Measurements from ENCODE around the gene SPPL2B. TPM values are rescaled to one million over a fixed set of nuclear protein-coding genes. Genes with fewer than 3 reads are reported as not detected.
A peak's percentile ranks its signal among the peaks of the same experiment; 100 is the strongest.

The SPPL2B gene
- total RNA-seq, 5 donors from 2014 or later (not counting 1 experiment from before 2014, with no cell fraction given), result 96.5 to 173 (median 133) TPM

- H3K27ac Mint-ChIP-seq, result peak overlapping the region; percentile 17 to 63
- 96% methylated on average over 23 of the region's 26 CpGs for WGBS (ENCODE audit: insufficient coverage)
- peak overlapping the region in 1 of 3 donors; percentile 33 for H3K4me3 Mint-ChIP-seq
- no peaks in the 10 kb centered on the region for H3K9me3 Mint-ChIP-seq
- ChIA-PET CTCF (no interaction called here), POLR2A (no interaction called here)
- peak in 2 of 35 experiments; percentile 27 to 31 for DNase-seq
- no peaks in the 10 kb centered on the region for H3K27me3 Mint-ChIP-seq
- no peak overlapping the region for H3K27ac ChIP-seq (ENCODE audit: low read length)
- H3K27me3 ChIP-seq (replicated peaks in 1 of 2; ENCODE audit: control insufficient read depth in 2 of 2, extremely low read depth in 1 of 2, insufficient read depth in 2 of 2, low read length in 1 of 2), result no peaks in the 10 kb centered on the region
- no peaks in the 10 kb centered on the region for H3K9me3 ChIP-seq
- no peak overlapping the region for H3K4me3 ChIP-seq (ENCODE audit: control insufficient read depth in 1 of 2, extremely low read depth in 1 of 2, low read length in 1 of 2)
- H3K36me3 ChIP-seq (ENCODE audit: control insufficient read depth in 2 of 2, extremely low read depth in 1 of 2, insufficient read depth in 1 of 2, low read length in 1 of 2), result peaks cover 8 to 10% of the 10 kb centered on the region in 2 donors
- peaks cover 34 to 42% (median 36%) of the 10 kb centered on the region in 3 donors for H3K4me1 Mint-ChIP-seq
- peaks cover 11% of the 10 kb centered on the region for H3K36me3 Mint-ChIP-seq
- no peak for ATAC-seq (replicated peaks in 1 of 4)
- H3K4me1 ChIP-seq (ENCODE audit: control insufficient read depth in 1 of 2, extremely low read depth in 1 of 2, insufficient read depth in 2 of 2, low read length in 2 of 2), result peaks cover 8 to 45% of the 10 kb centered on the region in 2 experiments
These were observed 6.7 kb downstream of the SPPL2B start for GRCh38 chr19:2334986-2335846.

- Mint-ChIP-seq H3K27ac (peak overlapping the region; percentile 17 to 63), H3K27me3 (no peaks in the 10 kb centered on the region), H3K4me1 (peaks cover 29 to 36% (median 31%) of the 10 kb centered on the region in 3 donors), H3K36me3 (peaks cover 11% of the 10 kb centered on the region), H3K4me3 (peak overlapping the region in 1 of 3 donors; percentile 33), H3K9me3 (no peaks in the 10 kb centered on the region)
- Histone ChIP-seq H3K4me1 (ENCODE audit: control insufficient read depth in 1 of 2, extremely low read depth in 1 of 2, insufficient read depth in 2 of 2, low read length in 2 of 2) (peaks cover 8 to 39% of the 10 kb centered on the region in 2 experiments), H3K36me3 (ENCODE audit: control insufficient read depth in 2 of 2, extremely low read depth in 1 of 2, insufficient read depth in 1 of 2, low read length in 1 of 2) (peaks cover 8 to 10% of the 10 kb centered on the region in 2 donors), H3K27me3 (replicated peaks in 1 of 2; ENCODE audit: control insufficient read depth in 2 of 2, extremely low read depth in 1 of 2, insufficient read depth in 2 of 2, low read length in 1 of 2) (no peaks in the 10 kb centered on the region), H3K9me3 (no peaks in the 10 kb centered on the region), H3K4me3 (ENCODE audit: control insufficient read depth in 1 of 2, extremely low read depth in 1 of 2, low read length in 1 of 2) (no peak overlapping the region), H3K27ac (ENCODE audit: low read length) (no peak overlapping the region)
- no peak for DNase-seq
- 100% methylated on average over 3 of the region's 3 CpGs for WGBS (ENCODE audit: insufficient coverage)
- ChIA-PET POLR2A (no interaction called here), CTCF (no interaction called here)
- ATAC-seq (replicated peaks in 1 of 4), result no peak
These were observed 7.4 kb downstream of the SPPL2B start for GRCh38 chr19:2335848-2336247.

- Histone ChIP-seq H3K36me3 (ENCODE audit: control insufficient read depth in 2 of 2, extremely low read depth in 1 of 2, insufficient read depth in 1 of 2, low read length in 1 of 2) (peaks cover 10 to 15% of the 10 kb centered on the region in 2 donors), H3K4me3 (ENCODE audit: control insufficient read depth in 1 of 2, extremely low read depth in 1 of 2, low read length in 1 of 2) (no peak overlapping the region), H3K27ac (ENCODE audit: low read length) (no peak overlapping the region), H3K4me1 (ENCODE audit: control insufficient read depth in 1 of 2, extremely low read depth in 1 of 2, insufficient read depth in 2 of 2, low read length in 2 of 2) (peaks cover 8 to 30% of the 10 kb centered on the region in 2 experiments), H3K9me3 (no peaks in the 10 kb centered on the region), H3K27me3 (replicated peaks in 1 of 2; ENCODE audit: control insufficient read depth in 2 of 2, extremely low read depth in 1 of 2, insufficient read depth in 2 of 2, low read length in 1 of 2) (no peaks in the 10 kb centered on the region)
- DNase-seq (no peak), ATAC-seq (replicated peaks in 1 of 4) (no peak)
- ChIA-PET CTCF (no interaction called here), POLR2A (no interaction called here)
- H3K36me3 Mint-ChIP-seq, result peaks cover 11% of the 10 kb centered on the region
- H3K27ac Mint-ChIP-seq, result no peak overlapping the region
- H3K9me3 Mint-ChIP-seq, result no peaks in the 10 kb centered on the region
- 92% methylated on average over 24 of the region's 33 CpGs for WGBS (ENCODE audit: insufficient coverage)
- peaks cover 20 to 31% (median 27%) of the 10 kb centered on the region in 3 donors for H3K4me1 Mint-ChIP-seq
- no peak overlapping the region for H3K4me3 Mint-ChIP-seq
- H3K27me3 Mint-ChIP-seq, result no peaks in the 10 kb centered on the region
These were observed 8.2 kb downstream of the SPPL2B start for GRCh38 chr19:2336528-2337328.

GRCh38 chr19:2337329-2337707, 8.8 kb downstream of the SPPL2B start:
- Histone ChIP-seq H3K36me3 (ENCODE audit: control insufficient read depth in 2 of 2, extremely low read depth in 1 of 2, insufficient read depth in 1 of 2, low read length in 1 of 2) (peaks cover 10 to 15% of the 10 kb centered on the region in 2 donors), H3K4me3 (ENCODE audit: control insufficient read depth in 1 of 2, extremely low read depth in 1 of 2, low read length in 1 of 2) (no peak overlapping the region), H3K4me1 (ENCODE audit: control insufficient read depth in 1 of 2, extremely low read depth in 1 of 2, insufficient read depth in 2 of 2, low read length in 2 of 2) (peaks cover 4 to 24% of the 10 kb centered on the region in 2 experiments), H3K9me3 (no peaks in the 10 kb centered on the region), H3K27me3 (replicated peaks in 1 of 2; ENCODE audit: control insufficient read depth in 2 of 2, extremely low read depth in 1 of 2, insufficient read depth in 2 of 2, low read length in 1 of 2) (no peaks in the 10 kb centered on the region), H3K27ac (ENCODE audit: low read length) (no peak overlapping the region)
- ChIA-PET POLR2A (no interaction called here), CTCF (no interaction called here)
- Mint-ChIP-seq H3K27me3 (no peaks in the 10 kb centered on the region), H3K4me3 (no peak overlapping the region), H3K4me1 (peaks cover 14 to 27% (median 21%) of the 10 kb centered on the region in 3 donors), H3K9me3 (no peaks in the 10 kb centered on the region), H3K36me3 (peaks cover 11% of the 10 kb centered on the region), H3K27ac (no peak overlapping the region)
- ATAC-seq (replicated peaks in 1 of 4) (no peak), DNase-seq (no peak)
- 97% methylated on average over 15 of the region's 19 CpGs for WGBS (ENCODE audit: insufficient coverage)

- Histone ChIP-seq H3K27me3 (replicated peaks in 1 of 2; ENCODE audit: control insufficient read depth in 2 of 2, extremely low read depth in 1 of 2, insufficient read depth in 2 of 2, low read length in 1 of 2) (no peaks in the 10 kb centered on the region), H3K4me1 (ENCODE audit: control insufficient read depth in 1 of 2, extremely low read depth in 1 of 2, insufficient read depth in 2 of 2, low read length in 2 of 2) (peaks cover 2 to 16% of the 10 kb centered on the region in 2 experiments), H3K9me3 (no peaks in the 10 kb centered on the region), H3K4me3 (ENCODE audit: control insufficient read depth in 1 of 2, extremely low read depth in 1 of 2, low read length in 1 of 2) (no peak overlapping the region), H3K27ac (ENCODE audit: low read length) (no peak overlapping the region), H3K36me3 (ENCODE audit: control insufficient read depth in 2 of 2, extremely low read depth in 1 of 2, insufficient read depth in 1 of 2, low read length in 1 of 2) (peaks cover 13 to 15% of the 10 kb centered on the region in 2 donors)
- H3K4me3 Mint-ChIP-seq, result no peak overlapping the region
- ChIA-PET CTCF (no interaction called here), POLR2A (no interaction called here)
- 94% methylated on average over 21 of the region's 21 CpGs for WGBS (ENCODE audit: insufficient coverage)
- no peak overlapping the region for H3K27ac Mint-ChIP-seq
- H3K4me1 Mint-ChIP-seq, result peaks cover 11 to 21% (median 17%) of the 10 kb centered on the region in 3 donors
- H3K9me3 Mint-ChIP-seq, result no peaks in the 10 kb centered on the region
- ATAC-seq (replicated peaks in 1 of 4) (no peak), DNase-seq (no peak)
- peaks cover 11% of the 10 kb centered on the region for H3K36me3 Mint-ChIP-seq
- no peaks in the 10 kb centered on the region for H3K27me3 Mint-ChIP-seq
These were observed 9.7 kb downstream of the SPPL2B start for GRCh38 chr19:2338055-2338615.
